G401 (cell line): Measurements from ENCODE around the gene NLGN2. TPM values are rescaled to one million over a fixed set of nuclear protein-coding genes. Genes with fewer than 3 reads are reported as not detected.

Source experiments
- DNase-seq: peaks from one replicate; pipeline ENCODE4 v3.0.0-alpha.2; 2015; ENCODE audit warnings: low spot score
- in situ Hi-C: cut with HindIII; loops from 2 replicates; pipeline ENCODE4 v1.10.0; 2016; ENCODE audit warnings: low sequenced_read_pairs, mixed read lengths
- total RNA-seq: library from RNA; depleted of rRNA; stranded (reverse); fragments of >200 nt; shearing (Covaris generic); gene quantifications from 2 replicates; pipeline ENCODE4 v1.2.3, GENCODE V29; 2014

Gene NLGN2
- total RNA-seq, 1 experiment from 2014 or later = 6.8 TPM

DNA sequence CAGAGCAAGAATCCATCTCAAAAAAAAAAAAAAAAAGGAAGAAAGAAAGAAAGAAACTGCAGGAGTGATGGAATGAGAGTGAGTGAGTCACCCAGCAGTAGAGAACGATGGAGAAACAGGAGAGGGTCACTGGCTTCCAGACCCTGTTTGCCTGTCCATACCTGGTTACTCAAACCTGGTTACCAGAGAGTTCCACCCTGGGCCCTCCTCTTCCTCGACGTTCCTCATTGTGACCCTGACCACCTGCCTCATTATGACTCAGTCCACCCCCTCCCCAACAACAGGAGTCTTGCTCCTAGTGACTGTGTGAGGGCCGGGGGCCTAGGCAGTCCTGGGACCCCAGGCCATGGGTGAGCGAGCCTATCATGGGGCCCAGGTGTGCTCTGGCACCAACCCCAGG, 20.9 kb downstream of the NLGN2 start, which contains the start of gene SPEM3:
SPEM3 (plus strand) TSS at position 301 of the 400 bp plus-strand sequence; CDS start at position 347, 46 bp downstream.
- no peak for DNase-seq
- in situ Hi-C loops = no loop called here

DNA sequence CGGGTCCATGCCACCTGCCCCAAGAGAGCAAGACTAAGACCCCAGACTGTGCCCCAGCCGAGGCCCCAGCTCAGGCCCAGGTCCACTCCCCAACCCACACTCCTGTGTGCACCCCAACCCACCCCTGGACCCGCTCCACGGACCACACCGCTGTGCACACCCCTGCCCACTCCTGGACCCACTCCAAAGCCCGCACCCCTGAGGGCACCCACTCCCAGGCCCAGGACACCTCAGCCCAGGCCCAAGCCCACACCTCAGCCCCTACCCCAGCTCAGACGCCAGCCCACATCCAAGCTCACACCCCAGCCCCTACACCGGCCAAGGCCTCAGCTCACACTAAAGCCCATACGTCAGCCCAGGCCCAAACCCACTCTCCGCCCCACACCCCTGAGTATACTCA, 22.1 kb downstream of the NLGN2 start:
- in situ Hi-C loops = no loop called here
- DNase-seq = no peak

DNA sequence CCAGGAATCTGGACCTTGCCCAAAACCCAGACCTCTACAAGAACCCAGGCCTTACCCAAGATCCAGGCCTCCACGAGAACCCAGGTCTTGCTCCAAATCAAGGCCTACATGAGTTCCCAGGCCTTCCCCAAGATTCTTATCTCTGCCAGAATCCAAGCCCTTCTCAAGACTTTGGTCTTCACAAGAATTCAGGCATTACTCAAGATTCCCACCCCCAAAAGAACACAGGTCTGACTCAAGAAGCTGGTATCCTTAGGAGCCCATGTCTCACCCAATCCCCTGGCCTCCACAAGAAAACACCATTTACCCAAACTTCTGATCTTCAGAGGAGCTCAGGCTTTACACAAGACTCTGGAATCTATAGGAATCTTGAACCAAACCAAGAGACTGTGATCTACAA, 23.6 kb downstream of the NLGN2 start:
- in situ Hi-C loops = no loop called here
- DNase-seq = no peak

DNA sequence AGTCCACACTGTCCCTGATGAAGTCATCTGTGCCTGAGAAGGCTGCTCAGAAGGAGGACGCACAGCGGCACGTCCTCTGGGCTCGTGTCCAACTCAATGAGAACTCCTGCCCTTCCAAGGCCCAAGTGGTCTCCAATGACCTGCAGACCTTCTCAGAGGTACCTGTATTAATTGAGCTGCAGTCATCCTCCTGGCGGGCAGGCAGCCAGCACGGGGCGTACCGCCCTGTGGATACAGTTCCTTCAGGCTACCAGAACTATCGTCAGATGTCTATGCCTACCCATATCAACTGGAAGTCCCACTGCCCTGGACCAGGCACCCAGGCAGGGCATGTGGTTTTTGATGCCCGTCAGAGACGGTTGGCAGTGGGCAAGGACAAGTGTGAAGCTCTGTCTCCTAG, 24.7 kb downstream of the NLGN2 start:
- in situ Hi-C loops = no loop called here

DNA sequence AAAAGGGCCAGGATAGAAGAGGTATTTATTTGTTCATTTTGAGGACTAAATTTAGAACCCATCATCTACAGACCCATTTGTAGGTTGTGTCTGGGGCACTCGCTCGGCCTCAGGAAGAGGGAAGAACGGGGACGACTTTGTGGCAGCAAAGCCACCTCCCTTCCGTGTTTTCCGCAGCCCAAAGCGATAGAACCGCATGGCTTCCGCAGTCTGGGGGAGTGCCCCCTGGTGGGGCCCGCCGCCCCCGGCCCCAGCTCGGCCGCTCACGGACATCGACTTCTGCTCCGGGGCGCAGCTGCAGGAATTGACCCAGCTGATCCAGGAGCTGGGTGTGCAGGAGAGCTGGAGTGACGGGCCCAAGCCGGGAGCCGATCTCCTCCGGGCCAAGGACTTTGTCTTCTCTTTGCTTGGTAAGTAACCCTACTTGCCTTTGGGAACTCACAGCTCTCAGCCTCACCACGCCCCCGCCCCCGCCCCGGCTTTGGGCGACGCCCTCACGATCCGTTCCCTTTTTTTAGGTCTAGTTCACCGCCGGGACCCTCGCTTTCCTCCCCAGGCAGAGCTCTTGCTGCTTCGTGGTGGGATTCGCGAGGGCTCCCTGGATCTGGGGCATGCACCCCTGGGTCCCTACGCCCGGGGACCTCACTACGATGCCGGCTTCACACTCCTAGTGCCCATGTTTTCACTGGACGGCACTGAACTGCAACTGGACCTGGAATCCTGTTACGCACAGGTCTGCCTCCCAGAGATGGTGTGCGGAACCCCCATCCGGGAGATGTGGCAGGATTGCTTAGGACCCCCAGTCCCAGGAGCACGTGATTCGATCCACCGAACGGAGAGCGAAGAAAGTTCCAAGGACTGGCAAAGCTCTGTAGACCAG, 28.3 kb downstream of the NLGN2 start:
- in situ Hi-C loops = no loop called here
- no peak for DNase-seq

More for the DNA sequence above, 24.7 kb downstream of the NLGN2 start:
- no peak for DNase-seq

DNA sequence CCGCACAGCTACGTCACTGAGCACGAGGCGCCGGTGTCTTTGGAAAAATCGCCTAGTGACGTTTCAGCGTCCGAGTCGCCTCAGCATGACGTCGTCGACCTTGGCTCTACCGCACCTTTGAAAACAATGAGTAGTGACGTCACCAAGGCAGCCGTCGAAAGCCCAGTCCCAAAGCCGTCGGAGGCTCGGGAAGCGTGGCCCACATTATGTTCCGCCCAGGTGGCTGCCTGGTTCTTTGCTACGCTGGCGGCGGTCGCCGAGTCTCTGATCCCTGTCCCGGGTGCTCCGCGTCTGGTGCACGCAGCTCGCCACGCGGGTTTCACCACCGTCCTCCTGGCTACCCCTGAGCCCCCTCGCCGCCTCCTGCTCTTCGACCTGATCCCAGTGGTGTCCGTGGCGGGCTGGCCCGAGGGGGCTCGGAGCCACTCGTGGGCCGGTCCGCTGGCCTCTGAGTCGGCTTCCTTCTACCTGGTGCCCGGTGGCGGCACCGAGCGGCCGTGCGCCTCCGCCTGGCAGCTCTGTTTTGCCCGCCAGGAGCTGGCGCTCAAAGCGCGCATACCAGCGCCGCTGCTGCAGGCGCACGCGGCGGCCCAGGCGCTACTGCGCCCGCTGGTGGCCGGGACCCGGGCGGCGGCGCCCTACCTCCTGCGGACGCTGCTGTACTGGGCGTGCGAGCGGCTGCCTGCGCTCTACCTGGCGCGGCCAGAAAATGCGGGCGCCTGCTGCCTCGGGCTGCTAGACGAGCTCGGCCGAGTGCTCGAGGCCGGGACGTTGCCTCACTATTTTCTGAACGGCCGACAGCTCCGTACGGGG, 29.1 kb downstream of the NLGN2 start:
- peak; percentile 63 for DNase-seq
- in situ Hi-C loops = no loop called here

DNA sequence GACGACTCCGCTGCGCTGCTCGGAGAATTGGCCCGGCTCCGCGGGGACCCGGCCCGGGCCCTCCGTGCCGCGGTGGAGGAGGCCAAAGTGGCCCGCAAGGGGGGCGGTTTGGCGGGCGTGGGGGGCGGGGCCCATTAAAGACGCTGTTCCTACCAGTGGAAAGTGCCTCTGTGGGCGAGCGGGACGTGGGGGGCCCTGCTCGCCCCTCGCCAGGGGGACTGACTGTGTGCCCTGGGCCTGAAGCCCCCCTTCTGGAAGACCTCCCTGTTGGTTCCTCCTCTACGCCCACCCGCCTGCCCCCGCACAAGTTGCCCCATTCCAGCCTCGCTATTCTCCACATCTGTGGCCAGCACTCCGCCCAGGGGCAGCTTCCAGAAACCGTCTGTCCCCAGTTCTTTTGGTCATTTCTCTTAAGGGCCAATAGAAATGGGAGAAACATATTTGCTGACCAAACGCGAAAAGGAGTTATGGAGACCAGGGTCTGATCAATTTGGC, 29.8 kb downstream of the NLGN2 start:
- in situ Hi-C loops = no loop called here
- no peak for DNase-seq

DNA sequence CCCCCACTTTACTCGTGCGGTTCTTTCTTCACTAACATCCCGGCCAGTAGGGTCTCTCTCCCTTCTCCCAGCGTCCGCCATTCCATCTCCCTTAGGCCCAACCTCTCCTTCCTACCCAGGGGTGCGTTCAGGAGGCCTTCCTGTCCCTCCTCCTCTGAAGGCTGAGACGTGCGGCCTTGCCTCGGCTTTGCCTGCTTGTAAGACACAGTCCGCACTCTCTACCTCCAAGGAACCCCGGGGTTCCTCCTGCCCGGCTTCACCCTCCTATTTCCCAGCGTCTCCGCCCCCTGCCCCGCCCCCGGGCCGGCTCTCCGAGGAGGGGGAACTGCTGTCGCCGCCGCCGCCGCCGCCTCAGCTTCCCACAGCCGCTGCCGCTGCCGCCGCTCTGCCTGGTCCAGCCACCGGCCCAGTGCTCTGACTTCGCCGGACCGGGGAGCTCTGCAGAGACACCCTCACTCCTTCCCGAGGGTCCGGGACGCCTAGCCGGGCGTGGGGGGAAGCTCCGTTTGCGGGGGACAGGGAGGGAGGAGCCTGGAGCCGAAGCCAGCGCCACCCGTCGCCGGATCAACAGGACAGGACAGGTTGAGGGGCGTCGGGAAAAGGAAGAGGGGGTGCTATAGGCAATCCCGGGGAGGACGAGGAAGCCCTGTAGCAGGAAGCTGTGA, 30.4 kb downstream of the NLGN2 start:
- in situ Hi-C loops = no loop called here
- peak; percentile 44 for DNase-seq

DNA sequence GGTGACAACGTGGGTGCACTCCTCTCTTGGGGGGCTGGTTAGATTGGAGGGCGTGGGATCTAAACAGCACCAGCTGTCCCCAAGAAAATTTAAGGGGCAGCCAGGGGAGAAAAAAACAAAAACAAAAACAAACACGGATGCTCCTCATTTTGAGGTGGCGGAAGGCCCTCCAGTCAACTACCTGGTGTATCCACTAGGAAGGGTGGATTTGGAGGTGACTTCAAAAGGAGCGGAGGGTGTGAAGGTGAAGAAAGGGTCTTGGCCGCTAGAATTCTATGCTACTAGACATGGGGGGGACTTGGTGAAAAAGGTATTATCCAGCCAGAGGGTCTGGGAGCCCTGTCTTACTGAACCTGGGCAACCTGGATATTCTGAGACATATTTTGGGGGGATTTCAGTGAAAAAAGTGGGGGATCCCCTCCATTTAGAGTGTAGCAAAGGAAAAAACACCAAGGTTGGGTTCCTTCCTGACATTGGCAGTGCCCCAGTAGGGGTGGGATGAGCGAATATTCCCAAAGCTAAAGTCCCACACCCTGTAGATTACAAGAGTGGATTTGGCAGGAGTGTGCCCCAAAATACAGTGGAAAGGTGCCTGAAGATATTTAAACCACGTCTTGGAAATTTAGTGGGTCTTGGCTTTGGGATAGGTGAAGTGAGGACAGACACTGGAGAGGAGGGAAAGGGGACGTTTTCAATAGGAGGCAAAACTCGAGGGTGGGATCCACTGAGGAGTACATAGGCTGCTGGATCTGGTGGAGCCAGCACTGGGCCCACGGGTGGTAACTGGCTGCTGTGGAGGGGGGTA, 31.2 kb downstream of the NLGN2 start:
- DNase-seq = no peak
- in situ Hi-C loops = no loop called here

DNA sequence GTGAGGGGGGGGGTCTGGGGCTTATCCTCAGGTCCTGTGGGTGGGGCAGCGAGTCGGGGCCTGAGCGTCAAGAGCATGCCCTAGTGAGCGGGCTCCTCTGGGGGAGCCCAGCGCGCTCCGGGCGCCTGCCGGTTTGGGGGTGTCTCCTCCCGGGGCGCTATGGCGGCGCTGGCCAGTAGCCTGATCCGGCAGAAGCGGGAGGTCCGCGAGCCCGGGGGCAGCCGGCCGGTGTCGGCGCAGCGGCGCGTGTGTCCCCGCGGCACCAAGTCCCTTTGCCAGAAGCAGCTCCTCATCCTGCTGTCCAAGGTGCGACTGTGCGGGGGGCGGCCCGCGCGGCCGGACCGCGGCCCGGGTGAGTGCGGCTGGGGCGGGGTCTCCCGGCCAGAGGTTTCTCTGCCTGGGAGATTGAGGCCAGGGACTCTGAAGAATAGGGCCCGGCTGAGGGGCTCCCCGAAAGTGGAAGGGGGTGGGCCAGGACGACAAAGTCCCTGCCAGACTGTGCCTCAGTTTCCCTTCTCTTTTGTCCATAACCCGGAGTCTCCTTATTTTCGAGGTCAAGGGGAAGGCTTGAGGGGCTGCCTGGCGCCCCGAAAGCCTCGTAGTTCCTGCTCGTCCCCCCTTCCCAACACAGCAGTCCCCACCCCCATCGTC, 31.9 kb downstream of the NLGN2 start, which contains the start of gene FGF11:
FGF11 (plus strand) TSS at position 51 of the 651 bp plus-strand sequence; CDS start at position 160, 109 bp downstream.
- no peak for DNase-seq
- in situ Hi-C loops = no loop called here

DNA sequence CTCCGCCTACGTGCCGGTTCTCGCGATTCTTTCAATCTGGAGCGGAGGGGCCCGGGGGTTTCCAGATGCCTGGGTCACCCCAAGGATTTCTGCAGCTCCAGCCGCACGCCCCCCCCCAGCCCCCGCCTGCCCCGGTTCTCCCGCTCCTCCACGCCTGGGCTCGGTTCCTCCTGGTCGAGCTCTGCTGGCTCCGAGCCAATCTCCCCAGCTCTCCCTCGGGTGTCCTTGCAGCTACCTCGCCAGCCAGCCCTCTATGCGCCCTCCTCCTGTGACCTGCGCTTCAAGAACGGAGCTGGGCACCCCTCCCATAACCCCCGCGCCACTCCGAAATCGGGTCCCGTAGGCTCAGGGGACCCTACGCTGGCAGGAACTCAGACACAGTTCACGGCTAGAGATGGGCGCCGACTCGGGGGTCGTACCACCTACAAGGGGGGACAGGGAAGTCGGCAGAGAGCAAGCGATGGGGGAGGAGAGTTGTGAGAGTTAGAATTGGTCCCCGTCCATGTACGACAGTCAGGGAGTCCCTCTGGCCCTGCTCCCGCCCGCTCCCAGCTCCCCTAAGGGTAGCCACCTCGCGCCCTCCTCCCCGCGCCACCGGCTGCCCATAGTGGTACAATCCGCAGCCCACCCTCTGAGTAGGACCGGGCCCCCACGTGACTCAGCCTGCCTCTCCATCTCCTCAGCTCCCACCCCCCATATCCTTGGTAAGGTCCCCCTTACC, 32.6 kb downstream of the NLGN2 start:
- in situ Hi-C loops = no loop called here
- DNase-seq = no peak

DNA sequence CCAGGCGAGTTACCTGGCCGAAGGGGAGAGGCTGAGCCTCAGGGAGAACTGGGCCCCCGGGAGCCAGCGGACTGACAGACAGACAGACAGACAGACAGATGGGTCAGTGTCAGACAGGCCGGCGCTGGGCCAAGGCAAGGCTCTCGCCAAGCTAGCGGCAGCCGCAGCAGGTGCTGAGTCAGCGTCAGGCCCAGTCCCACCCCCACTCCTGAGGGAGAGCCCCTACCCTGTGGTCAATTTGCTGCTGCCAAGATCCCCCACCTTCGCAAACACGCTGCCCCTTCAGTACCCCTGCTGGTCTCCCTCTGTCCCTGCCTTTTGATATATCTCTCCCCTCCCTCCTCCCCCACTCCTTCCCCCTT, 33.2 kb downstream of the NLGN2 start:
- no peak for DNase-seq
- in situ Hi-C loops = no loop called here

DNA sequence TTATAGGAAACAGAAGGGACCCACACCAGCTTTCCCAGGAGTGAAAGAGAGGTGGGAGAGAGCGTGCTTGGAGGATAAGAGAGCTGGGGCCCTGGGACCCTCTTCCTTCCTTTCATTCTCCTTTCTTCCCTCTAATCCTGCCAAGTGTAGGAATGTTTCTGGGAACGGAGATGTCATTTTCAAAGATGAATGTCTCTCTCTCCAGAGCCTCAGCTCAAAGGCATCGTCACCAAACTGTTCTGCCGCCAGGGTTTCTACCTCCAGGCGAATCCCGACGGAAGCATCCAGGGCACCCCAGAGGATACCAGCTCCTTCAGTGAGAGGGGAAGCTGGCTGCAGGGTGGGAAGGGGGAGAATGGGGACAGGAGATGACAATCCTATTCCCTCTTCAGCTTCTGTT, 33.6 kb downstream of the NLGN2 start:
- in situ Hi-C loops = no loop called here

DNA sequence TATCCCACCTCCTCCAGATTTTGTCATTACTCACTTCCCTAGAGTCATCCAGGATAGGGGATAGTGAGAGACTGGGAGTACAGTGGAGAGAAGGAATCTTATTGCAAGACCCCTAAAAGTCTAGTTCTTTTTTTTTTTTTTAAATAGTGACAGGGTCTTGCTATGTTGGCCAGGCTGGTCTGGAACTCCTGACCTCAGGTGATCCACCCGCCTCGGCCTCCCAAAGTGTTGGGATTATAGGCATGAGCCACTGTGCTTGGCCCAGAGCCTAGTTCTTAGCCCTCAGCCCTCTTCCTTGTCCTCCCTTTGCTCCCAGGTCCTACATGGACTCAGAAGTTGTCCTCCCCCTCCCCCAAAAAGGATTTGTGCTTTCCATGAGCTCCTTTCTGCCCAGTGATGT, 34.5 kb downstream of the NLGN2 start:
- no peak for DNase-seq
- in situ Hi-C loops = no loop called here

More for the DNA sequence above, 33.6 kb downstream of the NLGN2 start:
- no peak for DNase-seq

DNA sequence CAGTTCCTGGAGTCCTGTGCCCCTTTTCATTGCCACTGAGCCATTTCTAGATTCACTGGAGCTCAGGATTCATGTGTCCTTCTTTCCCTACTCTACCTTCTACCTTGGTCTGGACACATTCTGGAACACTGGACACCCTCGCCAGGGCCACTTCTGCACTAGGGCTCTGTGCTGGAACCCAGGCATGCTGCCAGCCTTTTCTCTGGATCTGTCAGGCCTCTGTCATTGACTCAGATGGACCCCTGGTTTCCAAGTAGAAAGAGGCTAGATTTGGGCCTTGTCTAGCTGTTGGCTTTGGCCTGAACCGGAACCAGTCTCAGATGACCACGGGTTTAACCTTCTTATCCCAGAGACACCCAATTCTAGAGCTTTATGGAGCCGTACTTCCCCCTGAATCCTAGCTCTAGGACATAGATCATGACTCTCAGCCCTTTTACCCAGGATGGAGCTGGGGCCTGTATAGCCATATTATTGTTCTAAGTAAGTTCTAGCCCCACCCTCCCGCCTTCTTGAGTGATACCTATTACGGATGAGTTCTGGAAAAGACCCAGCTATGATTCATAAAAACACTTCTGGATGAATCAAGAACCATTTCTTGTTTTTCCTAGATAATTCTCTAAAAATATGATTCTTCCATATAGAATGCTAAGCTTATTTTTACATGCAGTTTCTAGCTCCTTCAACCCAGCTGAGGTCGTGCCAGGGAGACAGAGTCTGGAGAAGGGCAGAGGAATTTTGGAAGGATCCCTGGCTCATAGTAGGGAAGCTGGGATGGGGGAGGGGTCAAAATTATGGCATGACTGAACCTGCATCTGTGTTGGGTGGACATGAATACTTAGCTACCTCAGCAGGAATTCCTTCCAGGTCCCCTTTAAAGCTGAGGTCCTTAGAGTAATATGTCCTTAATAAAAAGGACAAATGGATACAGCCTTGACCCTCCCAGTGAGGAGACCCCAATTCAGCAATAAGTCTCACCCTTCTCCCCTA, 36.1 kb downstream of the NLGN2 start:
- no peak for DNase-seq
- in situ Hi-C loops = no loop called here
